Fibroblast of pulmonary artery (primary cell): ENCODE results near the gene PPIB.
A peak's percentile ranks its signal among the peaks of the same experiment; 100 is the strongest.

Experiments used
- DNase-seq: peaks from one replicate; pipeline ENCODE4 v3.0.0-alpha.2; 2010; ENCODE audit warnings: low read depth
- H3K4me3 ChIP-seq: replicated peaks from 2 replicates; pipeline ENCODE4 v1.5.1; 2011; ENCODE audit warnings: low read depth, mild to moderate bottlenecking, control low read depth, low read length, moderate library complexity
- CTCF ChIP-seq: IDR thresholded peaks from 2 replicates; pipeline ENCODE4 v1.5.1; 2011; ENCODE audit warnings: mild to moderate bottlenecking, control low read depth, low read length, inconsistent platforms; ENCODE audit errors: missing control alignments

PPIB gene

GRCh38 chr15:64157599-64158125 lies 5.2 kb downstream of the PPIB start:
- no peak overlapping the region for H3K4me3 ChIP-seq
- no peak for DNase-seq
- TF ChIP-seq CTCF = no peak

- no peak for DNase-seq
- no peak overlapping the region for H3K4me3 ChIP-seq
- no peak for TF ChIP-seq CTCF
Measured at GRCh38 chr15:64156652-64157331, 6.0 kb downstream of the PPIB start.

- TF ChIP-seq CTCF = no peak
- DNase-seq = no peak
- H3K4me3 ChIP-seq = no peak overlapping the region
Measured at GRCh38 chr15:64155802-64156651, 6.8 kb downstream of the PPIB start.

GRCh38 chr15:64153480-64154367 lies 9.1 kb downstream of the PPIB start:
- peak; percentile 98 for TF ChIP-seq CTCF
- H3K4me3 ChIP-seq = no peak overlapping the region
- peak; percentile 87 for DNase-seq

DNA sequence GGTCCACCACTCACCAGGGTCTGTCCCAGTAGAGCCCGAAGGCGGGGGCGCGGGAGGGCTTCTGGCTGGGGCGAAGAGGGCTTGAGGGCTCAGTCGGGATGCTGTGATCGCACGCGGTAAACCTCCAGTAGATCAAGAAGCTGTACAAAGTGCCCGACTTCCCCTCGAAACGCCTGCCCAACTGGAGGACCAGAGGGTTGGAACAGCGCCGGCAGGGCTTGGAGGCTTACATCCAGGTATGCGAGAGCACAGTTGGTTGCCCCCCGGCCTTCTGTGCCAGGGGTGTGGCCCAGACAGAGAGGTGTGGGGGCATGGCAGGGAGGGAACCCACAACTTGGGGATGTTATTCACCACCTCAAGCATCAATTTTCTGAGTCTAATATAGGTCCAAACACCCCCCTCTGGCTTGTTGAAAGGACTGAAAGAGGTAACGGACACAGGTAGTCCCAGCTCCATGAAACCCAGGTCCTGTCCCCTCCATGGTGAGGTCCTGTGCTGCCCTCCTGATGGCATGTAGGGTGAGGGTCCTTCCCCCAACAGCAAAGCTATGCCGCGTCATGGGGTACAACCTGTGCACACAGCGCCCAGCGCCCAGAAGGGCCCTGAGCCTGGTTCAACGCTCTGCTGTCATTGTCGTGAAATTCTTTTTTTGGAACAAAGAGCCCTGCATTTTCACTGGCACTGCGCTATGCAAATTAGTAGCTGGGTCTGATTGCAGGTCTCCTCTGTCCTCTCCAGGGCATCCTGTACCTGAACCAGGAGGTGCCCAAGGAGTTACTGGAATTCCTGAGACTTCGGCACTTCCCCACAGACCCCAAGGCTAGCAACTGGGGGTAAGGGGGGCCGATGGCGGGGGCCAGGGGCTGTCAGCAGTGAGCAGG lies 10.1 kb downstream of the PPIB start:
- no peak for TF ChIP-seq CTCF
- H3K4me3 ChIP-seq = no peak overlapping the region
- no peak for DNase-seq
